Measurements from ENCODE around the gene PAOX.
A peak's percentile ranks its signal among the peaks of the same experiment; 100 is the strongest.
"Not testable (repeated sequence)": the region's sequence is repeated elsewhere in the genome, so short reads cannot be mapped to it uniquely, and the experiment has no call there.

PAOX gene

DNA sequence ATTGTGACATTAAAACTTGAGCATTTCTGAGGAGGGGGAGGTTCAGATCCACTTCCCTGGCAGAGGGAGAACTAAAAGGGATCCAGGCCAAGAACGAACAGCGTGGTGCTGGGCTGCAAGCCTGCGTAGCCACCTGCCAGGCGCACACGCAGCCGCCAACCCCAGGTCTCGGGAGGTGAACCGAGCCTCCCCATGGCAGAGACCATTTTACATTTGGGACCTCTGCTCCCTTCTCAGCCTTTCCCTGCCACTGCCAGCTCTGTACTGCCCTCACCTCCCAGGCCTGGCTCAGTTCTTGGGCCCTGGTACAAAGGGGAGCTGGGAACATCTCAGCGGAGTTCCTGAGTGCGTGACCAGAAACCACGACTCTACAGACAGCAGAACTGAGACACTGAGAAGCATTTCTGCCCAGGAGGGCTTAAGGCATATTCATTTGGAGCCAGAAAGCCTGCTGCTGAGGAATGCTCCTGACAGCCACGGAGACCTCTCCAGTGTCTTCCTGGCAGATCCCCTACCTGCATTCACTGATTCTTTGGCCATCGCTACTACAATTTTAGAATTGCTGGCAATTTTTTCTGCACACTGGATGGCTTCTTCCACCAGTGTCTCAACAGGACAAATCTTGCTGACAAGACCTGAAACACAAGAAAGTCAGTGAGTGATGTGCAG, 13.5 kb upstream of the PAOX start:
- DNase-seq, result no peak

DNA sequence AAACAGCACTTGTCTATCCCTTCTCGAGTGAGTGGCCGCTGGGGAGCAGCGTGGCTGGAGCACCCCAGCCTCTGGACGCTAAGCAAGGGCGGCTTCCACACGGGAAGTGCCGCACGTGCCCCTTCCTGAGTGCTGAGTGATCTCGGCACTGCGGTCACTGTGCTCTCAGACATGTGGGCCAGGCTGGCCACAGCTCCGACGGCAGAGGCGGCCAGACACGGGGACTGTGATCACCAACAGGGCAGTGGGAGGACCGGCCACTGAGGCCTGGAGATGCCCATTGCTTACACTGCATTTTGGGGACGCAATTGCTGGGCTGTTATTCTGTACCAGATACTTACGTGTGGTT, 13.0 kb upstream of the PAOX start:
- DNase-seq, result no peak

DNA sequence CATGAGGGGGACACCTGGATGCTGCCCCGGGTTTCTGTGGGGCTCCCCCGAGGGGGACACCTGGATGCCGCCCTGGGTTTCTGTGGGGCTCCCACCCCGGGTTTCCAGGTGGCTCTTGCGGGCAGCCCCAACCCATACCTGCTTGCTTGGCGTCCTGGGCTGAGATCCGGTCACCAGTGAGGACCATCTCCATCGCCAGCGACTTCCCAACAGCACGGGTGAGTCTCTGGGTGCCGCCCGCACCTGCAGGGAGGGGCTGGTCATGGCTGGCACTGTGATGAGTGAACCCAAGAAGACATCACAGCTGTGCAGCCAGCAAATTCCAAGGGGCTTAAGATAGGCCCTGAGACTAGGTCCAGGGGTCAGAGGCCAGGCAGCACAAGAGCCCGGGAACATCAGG, 12.3 kb upstream of the PAOX start:
- no peak for DNase-seq

DNA sequence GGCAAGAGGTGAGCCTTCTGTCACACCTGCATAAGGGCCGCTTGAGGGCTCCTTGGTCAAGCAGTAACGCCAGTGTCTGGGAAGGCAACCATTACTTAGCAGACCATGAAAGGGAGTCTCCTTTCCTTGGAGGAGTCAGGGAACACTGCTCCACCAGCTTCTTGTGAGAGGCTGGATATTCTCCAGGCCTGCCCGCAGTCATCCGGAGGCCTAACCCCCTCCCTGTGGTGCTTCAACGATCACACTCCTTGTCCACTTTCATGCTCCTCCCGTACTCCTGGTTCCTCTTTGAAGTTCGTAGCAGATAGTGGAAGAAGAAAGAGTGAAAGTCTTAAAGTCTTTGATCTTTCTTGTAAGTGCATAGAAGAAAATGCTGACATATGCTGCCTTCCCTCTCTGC, 11.6 kb upstream of the PAOX start:
- not testable (repeated sequence) for DNase-seq

DNA sequence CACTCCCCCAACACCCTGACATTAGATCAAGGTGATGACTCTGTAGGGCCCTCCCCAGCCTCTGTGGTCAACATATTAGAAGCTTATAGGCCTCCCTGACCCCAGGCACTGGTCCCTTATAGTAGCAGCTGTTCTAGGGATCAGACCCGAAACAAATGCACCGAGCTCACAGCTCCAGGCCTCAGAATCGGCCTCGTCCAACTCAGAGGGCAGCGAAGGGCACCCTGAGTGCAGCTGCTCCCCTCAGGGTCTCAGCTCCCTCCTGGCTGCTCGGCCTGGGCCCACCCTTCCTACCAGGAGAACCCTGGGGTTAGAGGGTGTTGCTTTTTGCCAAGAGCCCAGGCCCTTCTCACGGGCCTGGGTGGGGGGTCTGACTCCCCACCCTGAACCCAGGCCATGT, 10.9 kb upstream of the PAOX start:
- DNase-seq, result no peak

DNA sequence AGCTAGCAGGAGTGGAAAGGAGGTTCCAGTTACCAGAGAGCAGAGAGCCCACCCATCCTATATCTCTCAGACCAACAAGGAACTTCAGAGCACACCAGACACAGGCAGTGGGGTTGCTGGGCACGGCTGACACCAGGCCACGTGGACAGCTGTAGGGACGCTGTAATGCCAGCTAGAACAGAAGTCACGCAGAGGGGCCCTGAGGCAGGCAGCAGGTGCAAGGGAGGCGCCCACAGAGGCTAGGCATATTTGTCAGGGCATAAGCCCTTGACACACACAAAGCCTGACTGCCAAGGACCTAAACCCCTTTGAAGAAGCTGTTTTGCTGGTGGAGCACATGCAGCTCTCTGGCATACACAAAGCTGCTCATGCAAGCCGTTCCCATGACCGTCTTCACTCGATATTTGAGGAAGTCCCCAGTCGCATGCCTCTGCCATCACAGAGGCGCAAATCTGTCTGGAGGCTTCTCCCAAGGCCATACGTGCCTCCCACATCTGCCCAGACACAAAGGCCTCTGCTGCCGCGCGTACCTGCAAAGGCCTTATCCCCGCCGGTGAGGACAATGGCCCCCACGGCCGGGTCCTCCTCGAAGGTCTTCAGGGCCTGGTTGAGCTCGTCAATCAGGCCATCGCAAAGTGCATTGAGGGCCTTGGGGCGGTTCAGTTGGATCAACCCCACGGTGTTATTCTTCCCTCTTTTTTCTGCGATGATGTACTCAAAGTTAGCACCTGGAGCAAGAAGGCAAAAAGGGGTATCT, 8.9 kb upstream of the PAOX start:
- no peak for DNase-seq

DNA sequence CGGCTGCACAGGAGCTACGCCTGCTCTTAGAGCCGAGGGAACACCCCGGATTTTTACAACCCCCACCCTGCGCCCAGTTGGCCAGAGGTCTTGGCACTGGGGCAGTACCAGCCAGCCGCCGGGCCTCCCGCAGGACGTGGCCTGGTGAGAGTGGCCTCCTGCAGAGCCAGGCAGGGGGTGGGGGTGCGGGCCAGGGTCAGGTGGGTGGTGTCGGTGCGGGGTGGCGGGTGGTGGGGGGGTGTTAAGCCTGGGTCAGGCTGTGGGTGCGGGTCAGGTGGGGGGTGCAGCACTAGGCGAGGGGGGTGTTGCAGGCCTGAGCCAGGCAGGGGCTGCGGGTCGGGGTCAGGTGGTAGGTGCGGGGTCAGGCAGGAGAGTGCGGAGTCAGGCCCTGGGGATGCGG, 6.6 kb upstream of the PAOX start:
- no peak for DNase-seq

DNA sequence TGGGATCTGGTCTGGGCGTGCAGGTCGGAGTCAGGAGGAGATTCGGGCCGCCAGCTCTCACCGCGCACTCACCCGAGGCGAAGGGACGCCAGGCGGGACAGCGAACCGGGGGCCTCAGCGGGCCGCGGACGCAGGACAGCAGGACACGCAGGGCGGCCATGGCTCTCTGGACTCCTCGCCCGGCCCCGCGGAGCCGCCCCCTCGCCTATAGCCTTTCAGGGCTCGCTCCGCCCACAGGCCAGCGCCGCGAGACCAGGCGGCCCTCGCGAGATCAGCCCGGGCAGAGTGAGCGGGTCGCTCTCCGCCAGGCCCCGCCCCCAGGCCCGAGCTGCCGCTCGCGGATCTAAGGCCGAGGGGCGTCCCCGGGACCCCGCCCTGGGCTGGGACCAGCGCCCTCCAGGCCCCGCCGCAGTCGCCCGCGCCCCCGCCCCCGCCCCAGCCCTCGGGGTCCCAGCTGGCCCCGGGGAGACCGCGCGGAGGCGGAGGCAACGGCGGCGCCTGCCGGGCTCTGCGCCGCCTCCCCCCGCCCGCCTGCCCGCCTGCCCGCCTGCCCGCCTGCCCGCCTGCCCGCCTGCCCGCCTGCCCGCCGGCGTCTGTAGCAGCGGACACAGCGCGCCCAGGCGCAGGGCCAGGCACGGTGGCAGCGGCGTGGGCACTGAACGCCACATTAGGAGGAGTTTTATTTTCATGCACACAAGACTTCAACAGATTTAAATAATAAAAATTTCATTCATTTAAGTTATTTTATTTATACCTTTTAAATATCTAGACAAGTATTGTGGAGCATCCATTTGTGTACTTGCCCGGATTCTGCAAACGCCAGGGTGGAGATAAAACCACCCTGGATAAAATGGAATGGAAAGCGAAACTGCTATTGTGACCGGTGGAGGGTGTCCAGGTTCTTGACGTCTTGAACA, 5.6 kb upstream of the PAOX start, which contains the start of gene ECHS1:
Gene ECHS1, minus strand, starts transcription at position 181 of the 917 bp plus-strand sequence. Its CDS starts 21 bp downstream, at position 160.
- peak; percentile 98 for DNase-seq

DNA sequence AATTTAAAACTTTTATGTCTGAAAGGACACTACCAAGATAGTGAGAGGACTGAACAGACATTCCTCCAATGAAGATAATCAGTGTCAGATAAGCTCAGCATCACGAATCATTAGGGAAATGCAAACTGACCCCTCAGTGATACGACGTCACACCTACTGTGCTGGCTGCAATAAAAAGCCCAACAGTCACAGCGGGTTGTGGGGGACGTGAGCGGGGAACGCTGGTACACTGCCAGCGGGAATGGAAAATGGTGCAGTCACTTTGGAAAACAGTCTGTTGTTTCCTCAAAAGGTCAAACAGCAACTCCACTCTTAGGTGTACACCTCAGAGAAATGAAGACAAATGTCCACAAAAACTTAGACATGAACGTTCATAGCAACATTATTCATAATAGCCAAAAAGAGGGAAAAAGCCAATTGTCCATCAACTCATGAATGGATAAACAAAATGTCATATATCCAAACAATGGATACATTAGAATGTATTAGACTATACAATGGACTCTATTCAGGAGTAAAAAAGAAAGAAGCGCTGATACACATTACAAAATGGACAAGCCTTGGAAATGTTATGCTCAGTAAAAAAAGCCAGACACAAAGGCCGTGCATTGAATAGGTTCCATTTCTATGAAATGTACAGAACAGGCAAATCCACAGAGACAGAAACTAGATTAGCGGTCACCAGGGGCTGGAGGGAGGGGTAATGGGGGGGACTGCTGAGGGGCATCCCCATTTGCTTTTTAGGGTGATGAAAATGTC, 3.5 kb upstream of the PAOX start:
- no peak for DNase-seq

DNA sequence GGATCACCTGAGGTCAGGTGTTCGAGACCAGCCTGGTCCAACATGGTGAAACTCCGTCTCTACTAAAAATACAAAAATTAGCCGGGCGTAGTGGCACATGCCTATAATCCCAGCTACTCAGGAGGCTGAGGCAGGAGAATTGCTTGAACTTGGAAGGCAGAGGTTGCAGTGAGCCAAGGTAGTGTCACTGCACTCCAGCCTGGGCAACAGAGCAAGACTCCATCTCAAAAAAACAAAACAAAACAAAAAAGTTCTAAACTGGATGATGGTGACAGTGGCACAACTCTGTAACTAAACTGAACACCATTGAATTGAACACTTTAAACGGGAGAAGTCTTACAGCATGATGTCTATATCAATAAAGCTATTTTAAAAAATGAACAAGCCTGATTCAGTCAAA, 2.9 kb upstream of the PAOX start:
- not testable (repeated sequence) for DNase-seq

DNA sequence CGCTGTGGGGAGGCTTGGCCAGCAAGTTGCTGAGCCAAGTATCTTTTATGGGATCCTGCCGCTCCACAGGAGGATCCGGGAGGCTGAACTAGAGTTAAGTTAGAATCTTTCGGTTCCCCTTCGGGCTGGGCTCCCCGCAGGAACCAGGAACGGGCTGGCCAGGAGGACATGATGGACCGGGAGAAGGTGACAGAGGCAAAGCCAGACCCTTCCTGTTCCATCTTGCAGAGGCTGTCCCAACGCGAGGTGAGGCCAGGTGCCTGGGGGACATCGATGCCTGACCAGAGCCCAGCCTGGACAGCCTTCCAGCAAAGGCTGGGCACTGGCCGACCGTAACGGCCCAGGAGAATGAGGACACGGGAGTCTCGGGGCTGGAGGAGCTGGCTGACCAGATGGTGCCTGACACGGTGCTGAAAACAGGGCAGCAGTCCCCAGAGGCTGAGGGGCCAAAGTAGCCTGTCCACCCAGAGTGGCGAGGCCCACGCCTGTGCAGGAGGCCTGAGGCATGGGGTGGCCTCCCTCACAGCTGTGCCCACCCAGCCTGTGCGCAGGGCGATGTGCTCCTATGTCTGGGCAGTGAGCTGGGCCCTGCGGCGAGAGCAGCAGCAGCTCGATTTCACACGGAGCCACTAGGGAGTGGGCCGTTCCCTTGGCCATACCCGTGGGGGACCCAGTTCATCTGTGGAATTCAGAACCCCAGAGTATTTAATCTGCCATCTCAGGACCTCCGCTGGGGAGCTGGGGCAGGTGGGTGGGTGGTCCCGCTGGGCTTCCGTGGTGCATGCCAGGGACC, 1.8 kb upstream of the PAOX start:
- no peak for DNase-seq

DNA sequence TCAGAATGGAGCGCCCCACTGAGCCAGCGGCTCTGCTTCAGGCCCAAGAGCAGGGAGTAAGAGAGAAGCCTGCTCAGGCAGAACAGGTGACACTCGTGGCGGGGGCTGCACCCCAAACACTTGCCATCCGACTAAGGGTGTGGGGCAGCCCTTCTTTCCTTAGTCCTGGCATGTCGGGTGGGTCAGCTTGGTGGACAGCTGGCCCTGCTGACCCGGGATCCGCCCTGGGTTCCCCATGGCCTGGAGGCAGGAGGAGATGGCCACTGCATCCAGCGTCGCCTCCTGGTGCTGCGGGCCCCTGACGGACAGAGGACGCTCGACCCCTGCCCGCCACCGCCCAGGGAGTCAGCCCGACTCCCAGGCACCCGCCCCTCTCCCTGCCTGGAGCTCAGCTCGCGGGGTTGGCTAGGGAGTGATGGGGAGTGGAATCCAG, 1.2 kb upstream of the PAOX start:
- no peak for DNase-seq

DNA sequence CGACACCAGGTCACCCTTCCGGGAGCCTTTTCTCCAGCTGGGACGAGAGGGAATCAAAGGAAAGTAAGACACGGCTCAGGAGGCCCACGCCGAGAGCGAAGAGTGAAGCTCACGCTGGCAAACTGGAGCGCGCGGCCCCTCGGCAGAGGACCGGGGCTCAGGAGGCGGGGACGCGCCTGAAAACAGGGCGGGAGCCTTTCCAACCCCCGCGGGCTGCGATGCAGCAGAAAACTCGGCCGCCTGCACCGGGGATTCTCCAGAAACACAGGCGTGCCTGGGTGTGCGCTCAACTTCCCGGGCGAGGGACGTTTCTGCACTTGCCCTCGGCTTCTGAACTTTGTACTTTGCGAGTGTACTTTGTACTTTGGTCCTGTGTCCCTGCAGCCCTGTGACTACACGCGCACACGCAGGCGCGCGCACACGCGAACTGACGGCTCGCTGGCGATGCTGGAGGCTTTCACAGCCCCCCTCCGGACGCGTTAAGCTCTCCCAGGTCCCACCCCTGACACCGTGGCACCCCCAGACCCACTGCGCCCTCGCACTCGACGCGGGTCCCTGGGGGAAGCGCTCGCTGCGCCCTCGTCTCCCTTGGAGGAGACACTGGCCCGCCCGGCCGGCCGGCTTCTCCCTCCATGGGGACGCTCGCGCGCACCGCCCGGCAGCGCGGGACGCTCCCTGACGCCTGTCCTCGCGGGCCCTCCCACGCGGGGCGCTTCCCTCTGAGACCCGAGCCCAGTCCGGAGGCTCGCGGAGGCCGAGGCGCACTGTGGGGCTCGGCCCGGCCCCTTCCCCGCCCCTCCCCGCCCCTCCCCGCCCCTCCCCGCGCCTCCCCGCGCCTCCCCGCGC, 588 bp upstream of the PAOX start:
- DNase-seq, result peak; percentile 84

DNA sequence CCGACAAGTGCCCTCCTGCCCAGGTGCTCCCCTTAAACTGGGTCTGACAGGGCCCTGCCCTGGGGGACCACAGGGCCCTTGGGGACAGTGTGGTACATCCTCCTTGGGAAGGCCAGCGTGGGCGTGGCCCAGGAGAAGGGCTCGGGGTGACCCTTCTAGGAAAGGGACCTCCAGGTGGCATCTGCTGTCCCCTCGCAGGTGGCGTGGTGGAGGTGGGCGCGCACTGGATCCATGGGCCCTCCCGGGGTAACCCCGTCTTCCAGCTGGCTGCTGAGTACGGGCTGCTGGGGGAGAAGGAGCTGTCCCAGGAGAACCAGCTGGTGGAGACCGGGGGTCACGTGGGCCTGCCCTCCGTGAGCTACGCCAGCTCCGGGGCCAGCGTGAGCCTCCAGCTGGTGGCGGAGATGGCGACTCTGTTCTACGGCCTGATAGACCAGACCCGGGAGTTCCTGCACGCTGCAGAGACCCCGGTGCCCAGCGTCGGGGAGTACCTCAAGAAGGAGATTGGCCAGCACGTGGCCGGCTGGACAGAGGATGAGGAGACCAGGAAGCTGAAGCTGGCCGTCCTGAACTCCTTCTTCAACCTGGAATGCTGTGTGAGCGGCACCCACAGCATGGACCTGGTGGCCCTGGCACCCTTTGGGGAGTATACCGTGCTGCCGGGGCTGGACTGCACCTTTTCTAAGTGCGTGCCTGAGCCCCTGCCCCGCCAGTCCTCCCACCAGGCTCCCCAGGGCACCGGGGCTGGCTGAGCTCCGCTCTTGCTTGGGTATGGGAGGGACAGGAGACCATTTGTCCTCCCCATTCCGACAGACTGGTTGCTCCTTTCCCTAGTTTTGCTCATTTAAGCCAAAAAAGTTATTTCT, 972 bp downstream of the PAOX start:
- no peak for DNase-seq

DNA sequence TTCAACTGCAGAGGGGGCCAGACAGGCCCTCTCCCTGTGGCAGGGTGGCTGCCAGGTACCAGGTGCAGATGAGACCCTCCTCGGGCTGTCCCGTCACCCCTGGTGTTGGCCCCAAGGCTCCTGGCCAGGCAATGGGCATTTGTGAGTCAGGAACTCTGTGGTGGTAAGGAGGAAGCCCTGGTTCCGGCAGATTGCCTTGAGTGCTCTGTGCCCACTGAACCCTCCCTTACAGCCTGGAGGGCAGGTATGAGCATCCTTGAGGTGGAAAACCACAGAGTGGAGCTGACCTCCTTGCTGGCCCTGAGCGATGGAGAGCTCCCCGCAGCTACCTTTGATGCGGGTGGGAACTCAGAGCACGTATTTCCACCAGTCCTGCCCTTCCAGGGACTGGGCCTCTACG, 2.0 kb downstream of the PAOX start:
- no peak for DNase-seq

DNA sequence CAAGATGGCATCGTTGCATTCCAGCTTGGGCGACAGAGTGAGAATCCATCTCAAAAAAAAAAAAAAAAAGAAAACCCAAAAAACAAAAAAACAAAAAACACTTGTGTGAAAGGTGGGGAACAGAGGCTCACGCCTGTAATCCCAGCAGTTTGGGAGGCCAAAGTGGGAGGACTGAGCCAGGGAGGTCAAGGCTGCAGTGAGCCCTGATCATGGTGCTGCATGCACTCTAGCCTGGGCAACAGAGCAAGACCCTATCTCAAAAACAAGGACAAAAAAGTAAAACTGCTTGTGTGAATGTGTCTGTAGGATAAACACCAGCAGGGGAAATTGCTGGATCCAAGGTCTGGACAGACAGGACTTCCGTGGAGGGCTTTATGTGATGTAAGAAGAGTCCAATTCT, 4.5 kb downstream of the PAOX start:
- DNase-seq, result no peak

DNA sequence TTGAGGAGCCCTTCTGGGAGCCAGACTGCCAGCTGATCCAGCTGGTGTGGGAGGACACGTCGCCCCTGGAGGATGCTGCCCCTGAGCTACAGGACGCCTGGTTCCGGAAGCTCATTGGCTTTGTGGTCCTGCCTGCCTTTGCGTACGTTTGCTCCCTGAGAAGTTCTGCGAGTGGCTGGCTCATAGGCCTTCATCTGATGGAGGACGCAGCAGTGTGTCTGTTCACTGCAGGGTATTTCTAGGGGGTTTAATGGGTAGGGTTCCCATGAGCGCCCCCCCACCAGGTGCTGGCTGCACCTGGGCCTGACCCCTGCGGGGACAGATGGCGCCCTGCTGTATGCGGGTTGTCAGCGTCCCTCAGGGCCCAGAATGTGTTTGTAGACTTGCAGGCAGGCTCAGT, 5.0 kb downstream of the PAOX start:
- DNase-seq, result no peak

DNA sequence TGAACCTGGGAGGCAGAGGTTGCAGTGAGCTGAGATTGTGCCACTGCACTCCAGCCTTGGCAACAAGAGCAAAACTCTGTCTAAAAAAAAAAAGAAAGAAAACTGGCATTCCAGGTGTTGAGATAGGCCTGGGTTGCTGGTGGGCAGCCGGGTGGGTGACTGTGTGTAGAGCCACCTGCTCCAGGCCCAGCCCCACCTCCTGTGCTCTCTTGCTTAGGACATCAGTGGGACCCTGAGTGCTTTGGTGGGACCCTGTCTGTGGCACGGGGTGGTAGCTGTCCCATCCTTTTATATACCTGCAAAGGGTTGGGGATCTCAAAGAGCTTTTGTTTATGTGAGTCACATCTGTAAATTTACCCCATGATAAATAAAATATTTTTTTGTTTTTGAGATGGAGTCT, 6.2 kb downstream of the PAOX start:
- DNase-seq, result no peak

DNA sequence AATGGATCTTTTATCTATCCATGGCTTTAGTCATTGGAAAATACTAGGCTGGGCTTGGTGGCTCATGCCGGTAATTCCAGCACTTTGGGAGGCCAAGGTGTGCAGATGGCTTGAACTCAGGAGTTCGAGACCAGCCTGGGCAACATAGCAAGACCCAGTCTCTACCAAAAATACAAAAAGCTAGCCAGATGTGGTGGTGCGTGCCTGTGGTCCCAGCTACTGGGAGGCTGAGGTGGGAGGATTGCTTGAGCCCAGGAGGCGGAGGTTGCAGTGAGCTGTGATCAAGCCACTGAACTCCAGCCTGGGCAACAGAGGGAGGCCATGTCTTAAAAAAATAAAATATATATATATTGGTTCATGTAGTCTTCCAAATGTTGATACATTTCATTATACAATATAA, 7.9 kb downstream of the PAOX start:
- not testable (repeated sequence) for DNase-seq
